ELF-1 (cell line): ENCODE data around the gene ARHGAP31.
"Not testable (repeated sequence)": the region's sequence is repeated elsewhere in the genome, so short reads cannot be mapped to it uniquely, and the experiment has no call there.

ENCODE experiments used
- DNase-seq: peaks from one replicate; pipeline ENCODE4 v3.0.0-alpha.2; 2016; ENCODE audit warnings: low read depth, low spot score

Gene ARHGAP31

GRCh38 chr3:119295816-119296726, 1.9 kb downstream of the ARHGAP31 start:
- DNase-seq, result no peak

DNA sequence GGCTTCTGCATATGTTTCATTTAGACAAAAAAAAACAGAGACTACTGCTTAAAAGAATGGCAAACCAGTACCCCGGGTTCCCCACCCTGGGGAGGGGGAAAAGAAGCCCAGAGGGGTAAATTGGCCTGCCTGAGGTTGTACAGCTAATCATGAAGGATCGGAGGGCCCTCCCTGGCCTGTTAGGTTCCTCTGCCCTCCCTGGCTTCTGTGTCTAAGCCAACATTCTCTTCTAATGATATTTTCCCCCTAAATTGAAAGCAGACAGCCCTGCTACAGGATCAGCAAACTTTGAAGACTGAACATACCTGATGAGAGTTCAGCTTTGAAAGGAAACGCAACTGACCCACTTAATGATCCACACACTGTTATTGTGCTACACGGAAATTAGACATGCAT, 2.5 kb downstream of the ARHGAP31 start:
- DNase-seq, result no peak

DNA sequence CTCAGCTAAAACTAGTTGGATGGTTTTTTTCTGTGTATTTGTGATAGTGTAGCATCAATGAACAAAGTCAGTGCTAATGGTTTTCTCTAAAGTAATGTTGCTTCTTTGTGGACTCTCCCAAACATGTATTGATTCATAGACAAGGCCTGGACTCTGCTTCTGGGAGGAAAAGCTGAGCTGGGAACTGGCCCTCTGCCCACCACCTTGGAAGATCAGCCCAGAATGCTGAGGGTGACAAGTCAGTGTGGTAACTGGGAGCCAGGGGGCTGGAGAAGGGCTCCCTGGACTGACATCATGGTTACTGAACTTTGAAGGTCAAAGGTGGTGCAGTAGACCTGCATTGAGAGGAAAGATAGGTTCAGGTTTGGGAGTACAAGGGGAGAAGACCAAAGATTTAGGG, 3.0 kb downstream of the ARHGAP31 start:
- DNase-seq, result no peak

GRCh38 chr3:119298565-119298941, 4.4 kb downstream of the ARHGAP31 start:
- DNase-seq, result no peak

DNA sequence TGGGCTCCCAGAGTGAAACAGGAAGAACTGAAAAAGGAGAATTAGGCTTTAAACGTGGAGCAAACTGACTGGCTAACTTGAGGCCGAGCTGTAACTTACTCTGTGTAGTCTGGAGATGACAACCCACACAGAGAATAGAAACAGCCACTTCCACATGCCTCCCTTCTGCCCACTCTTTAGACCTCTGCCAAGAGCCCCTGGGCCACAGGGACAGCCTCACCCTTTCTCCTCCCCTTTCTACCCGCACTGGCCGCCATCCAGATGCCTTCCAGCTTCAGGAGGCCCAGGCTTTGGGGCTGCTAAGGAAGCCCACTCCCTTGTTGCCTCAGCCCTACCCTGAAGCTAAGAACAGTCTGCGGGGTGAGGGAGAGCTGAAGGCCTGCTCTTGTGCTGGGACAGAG, 6.8 kb downstream of the ARHGAP31 start:
- DNase-seq, result no peak

- DNase-seq, result no peak
Measured at GRCh38 chr3:119301662-119302061, 7.5 kb downstream of the ARHGAP31 start.

DNA sequence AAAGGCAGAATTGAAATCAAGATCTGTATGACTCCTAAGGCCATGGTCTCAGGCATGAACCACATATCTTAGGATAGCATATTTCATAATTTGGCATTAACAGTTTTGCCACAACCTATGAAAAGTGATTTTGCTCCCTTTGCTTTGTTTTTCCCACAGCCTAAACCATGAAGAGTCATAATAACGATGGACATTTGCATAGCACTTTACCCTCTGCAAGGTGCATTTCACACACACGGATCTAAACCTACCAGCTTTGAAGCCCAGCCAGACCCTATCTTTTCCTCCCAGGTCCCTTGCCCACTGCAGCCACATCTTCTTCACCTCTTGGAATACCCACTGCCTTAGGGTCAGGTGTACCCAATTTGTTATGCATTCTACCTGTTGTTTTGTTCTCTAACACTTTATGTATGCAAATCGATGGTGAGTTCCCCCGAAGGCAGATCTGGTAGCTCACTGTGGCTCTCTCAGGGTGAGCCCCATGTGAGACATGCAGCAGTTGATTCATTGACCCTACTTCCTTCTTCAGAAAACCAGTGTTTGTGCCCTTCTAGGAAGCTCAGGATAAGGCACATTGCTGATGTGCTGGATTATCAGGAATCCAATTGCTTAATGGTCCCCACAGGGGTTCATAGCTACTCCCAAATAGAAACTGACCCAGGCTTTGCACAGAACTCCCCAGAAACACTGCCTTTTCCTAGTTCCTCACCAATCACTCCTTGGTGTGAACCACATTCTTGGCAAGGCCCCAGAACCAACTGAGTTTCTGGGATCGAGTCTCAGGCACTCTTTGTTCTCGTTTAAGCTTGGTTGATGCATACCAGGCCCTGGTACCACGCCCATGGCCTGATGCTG, 8.7 kb downstream of the ARHGAP31 start:
- peak; percentile 35 for DNase-seq

- DNase-seq, result peak; percentile 36
Measured at GRCh38 chr3:119304201-119304713, 10.1 kb downstream of the ARHGAP31 start.

GRCh38 chr3:119305286-119305685, 11.1 kb downstream of the ARHGAP31 start:
- DNase-seq, result no peak

DNA sequence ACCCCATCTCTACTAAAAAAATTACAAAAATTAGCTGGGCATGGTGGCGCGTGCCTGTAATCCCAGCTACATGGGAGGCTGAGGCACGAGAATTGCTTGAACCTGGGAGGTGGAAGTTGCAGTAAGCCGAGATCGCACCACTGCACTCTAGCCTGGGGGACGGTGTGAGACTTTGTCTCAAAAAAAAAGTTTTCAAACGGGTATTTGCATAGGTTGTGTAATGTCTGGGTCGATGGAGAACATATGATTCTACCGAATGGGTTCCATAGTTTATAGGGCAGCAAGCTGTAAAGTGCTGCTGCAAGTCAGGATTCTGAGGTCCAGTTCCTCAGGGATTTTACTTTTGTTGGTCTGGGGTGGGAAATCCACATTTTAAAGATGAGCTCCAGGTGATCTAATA, 12.2 kb downstream of the ARHGAP31 start:
- not testable (repeated sequence) for DNase-seq

GRCh38 chr3:119308355-119308754, 14.2 kb downstream of the ARHGAP31 start:
- DNase-seq, result no peak

DNA sequence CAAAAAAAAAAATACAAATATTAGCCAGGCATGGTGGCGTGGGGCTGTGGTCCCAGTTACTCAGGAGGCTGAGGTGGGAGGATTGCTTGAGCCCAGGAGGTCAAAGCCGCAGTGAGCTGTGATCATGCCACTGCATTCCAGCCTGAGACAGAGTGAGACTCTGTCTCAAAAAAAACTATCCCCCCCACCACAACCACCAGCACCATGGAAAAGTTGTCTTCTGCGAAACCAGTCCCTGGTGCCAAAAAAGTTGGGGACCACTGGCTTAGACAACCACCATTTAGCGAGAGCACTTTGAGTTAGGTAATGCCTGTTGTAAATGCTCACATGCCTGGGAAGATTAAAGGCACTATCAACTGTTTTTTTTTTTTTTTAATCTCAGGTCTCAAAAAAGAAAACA, 15.4 kb downstream of the ARHGAP31 start:
- no peak for DNase-seq

- DNase-seq, result peak; percentile 68
Measured at GRCh38 chr3:119310071-119310470, 15.9 kb downstream of the ARHGAP31 start.

GRCh38 chr3:119311081-119311925, 17.1 kb downstream of the ARHGAP31 start:
- DNase-seq, result no peak

GRCh38 chr3:119313461-119313860, 19.3 kb downstream of the ARHGAP31 start:
- DNase-seq, result no peak

GRCh38 chr3:119314821-119315220, 20.6 kb downstream of the ARHGAP31 start:
- no peak for DNase-seq

GRCh38 chr3:119315600-119316312, 21.6 kb downstream of the ARHGAP31 start:
- no peak for DNase-seq

DNA sequence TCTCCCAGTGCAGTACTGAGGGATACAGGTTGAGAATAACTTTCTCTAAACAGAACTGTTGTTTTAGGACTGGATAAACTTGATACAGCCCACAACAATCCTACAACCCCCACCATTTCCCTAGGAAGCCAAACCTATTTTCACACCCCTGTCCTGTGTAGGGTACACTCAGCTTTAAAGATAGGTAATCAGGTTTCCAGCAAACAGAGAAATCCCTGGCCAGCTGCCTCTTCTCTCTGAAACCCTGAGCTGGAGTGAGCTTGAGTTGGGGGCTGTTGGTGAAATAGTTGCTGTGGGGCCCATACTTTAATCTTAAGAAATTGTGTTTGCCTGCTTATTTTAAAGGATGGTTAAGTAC, 22.1 kb downstream of the ARHGAP31 start:
- no peak for DNase-seq

- DNase-seq, result no peak
Measured at GRCh38 chr3:119318876-119319275, 24.7 kb downstream of the ARHGAP31 start.

- DNase-seq, result no peak
Measured at GRCh38 chr3:119319311-119319710, 25.1 kb downstream of the ARHGAP31 start.

DNA sequence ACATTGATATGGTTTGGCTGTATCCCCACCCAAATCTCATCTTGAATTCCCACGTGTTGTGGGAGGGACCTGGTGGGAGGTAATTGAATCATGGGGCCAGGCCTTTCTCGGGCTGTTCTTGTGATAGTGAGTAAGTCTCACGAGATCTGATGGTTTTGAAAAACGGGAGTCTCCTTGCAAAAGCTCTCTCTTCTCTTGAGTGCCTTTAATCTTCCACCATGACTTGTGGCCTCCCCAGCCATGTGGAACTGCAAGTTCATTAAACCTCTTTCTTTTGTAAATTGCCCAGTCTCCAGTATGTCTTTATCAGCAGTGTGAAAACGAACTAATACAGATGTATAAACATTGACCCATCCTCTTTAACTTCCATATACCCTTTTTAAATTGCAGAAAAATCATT, 26.6 kb downstream of the ARHGAP31 start:
- DNase-seq, result not testable (repeated sequence)
